HG03457 (cell line): ENCODE measurements around the gene TSSC4.

Experiments used
- ATAC-seq: cut with Tn5 transposase; IDR thresholded peaks from one replicate; pipeline ENCODE4 v1.9.1; 2021; ENCODE audit warnings: moderate number of reproducible peaks; ENCODE audit not compliant: unreplicated experiment

The TSSC4 gene

GRCh38 chr11:2368851-2369180, 31.7 kb upstream of the TSSC4 start:
- no peak for ATAC-seq

- no peak for ATAC-seq
These were observed 31.2 kb upstream of the TSSC4 start for GRCh38 chr11:2369320-2369719.

- no peak for ATAC-seq
These were observed 30.7 kb upstream of the TSSC4 start for GRCh38 chr11:2369896-2370295.

GRCh38 chr11:2374456-2375201, 25.9 kb upstream of the TSSC4 start:
- no peak for ATAC-seq

GRCh38 chr11:2375341-2375853, 25.2 kb upstream of the TSSC4 start:
- ATAC-seq, result no peak

- ATAC-seq, result no peak
These were observed 24.5 kb upstream of the TSSC4 start for GRCh38 chr11:2375964-2376551.

GRCh38 chr11:2376751-2377451, 23.6 kb upstream of the TSSC4 start, which contains the start of gene CD81:
CD81 (plus strand) TSS chr11:2377310; CDS start chr11:2377550, 240 bp downstream.
- ATAC-seq, result no peak

- no peak for ATAC-seq
These were observed 22.8 kb upstream of the TSSC4 start for GRCh38 chr11:2377511-2378443.

- no peak for ATAC-seq
These were observed 21.9 kb upstream of the TSSC4 start for GRCh38 chr11:2378527-2379210.

GRCh38 chr11:2379466-2380174, 20.9 kb upstream of the TSSC4 start:
- no peak for ATAC-seq

GRCh38 chr11:2380396-2380795, 20.2 kb upstream of the TSSC4 start:
- no peak for ATAC-seq

GRCh38 chr11:2380807-2381350, 19.7 kb upstream of the TSSC4 start:
- ATAC-seq, result no peak

GRCh38 chr11:2381494-2382128, 18.9 kb upstream of the TSSC4 start:
- ATAC-seq, result no peak

- ATAC-seq, result no peak
These were observed 18.4 kb upstream of the TSSC4 start for GRCh38 chr11:2382129-2382517.

GRCh38 chr11:2382936-2383851, 17.4 kb upstream of the TSSC4 start:
- ATAC-seq, result no peak

- ATAC-seq, result no peak
These were observed 16.4 kb upstream of the TSSC4 start for GRCh38 chr11:2383852-2384804.
